ENCODE data around the gene ARFRP1. TPM values are rescaled to one million over a fixed set of nuclear protein-coding genes. Genes with fewer than 3 reads are reported as not detected.
"Not testable (repeated sequence)": the region's sequence is repeated elsewhere in the genome, so short reads cannot be mapped to it uniquely, and the experiment has no call there.

Gene ARFRP1
- total RNA-seq, 2 experiments from 2014 or later = 41.7 to 44.2 TPM

GRCh38 chr20:63661959-63662812 lies 45.6 kb downstream of the ARFRP1 start:
- POLR2A ChIA-PET = interaction anchor here (0.9 to 1.9 kb wide), 3 partner anchors 19 to 25 kb away, joined by 3 to 5 read pairs (median 3); no protein-coding TSS in a partner anchor
- no peak overlapping the region for H3K27ac Mint-ChIP-seq

GRCh38 chr20:63661108-63661507 lies 46.7 kb downstream of the ARFRP1 start:
- peaks cover 22% of the 10 kb centered on the region for H3K36me3 Mint-ChIP-seq (ENCODE audit: low read depth)
- no peak for TF ChIP-seq CTCF (IDR thresholded peaks at IDR 0.05)
- H3K4me1 Mint-ChIP-seq (ENCODE audit: low read depth) = peaks cover 12% of the 10 kb centered on the region

More at GRCh38 chr20:63661959-63662812, 45.6 kb downstream of the ARFRP1 start:
- H3K27me3 Mint-ChIP-seq = no peaks in the 10 kb centered on the region
- intact Hi-C loops (cut with micrococcal nuclease) = no loop called here
- TF ChIP-seq CTCF (IDR thresholded peaks at IDR 0.05) = no peak
- peaks cover 22% of the 10 kb centered on the region for H3K36me3 Mint-ChIP-seq (ENCODE audit: low read depth)
- H3K9me3 Mint-ChIP-seq = no peaks in the 10 kb centered on the region
- H3K4me3 Mint-ChIP-seq = no peak overlapping the region
- no peak for DNase-seq
- CTCF ChIA-PET = no interaction called here
- peaks cover 12% of the 10 kb centered on the region for H3K4me1 Mint-ChIP-seq (ENCODE audit: low read depth)
- ATAC-seq = no peak

DNA sequence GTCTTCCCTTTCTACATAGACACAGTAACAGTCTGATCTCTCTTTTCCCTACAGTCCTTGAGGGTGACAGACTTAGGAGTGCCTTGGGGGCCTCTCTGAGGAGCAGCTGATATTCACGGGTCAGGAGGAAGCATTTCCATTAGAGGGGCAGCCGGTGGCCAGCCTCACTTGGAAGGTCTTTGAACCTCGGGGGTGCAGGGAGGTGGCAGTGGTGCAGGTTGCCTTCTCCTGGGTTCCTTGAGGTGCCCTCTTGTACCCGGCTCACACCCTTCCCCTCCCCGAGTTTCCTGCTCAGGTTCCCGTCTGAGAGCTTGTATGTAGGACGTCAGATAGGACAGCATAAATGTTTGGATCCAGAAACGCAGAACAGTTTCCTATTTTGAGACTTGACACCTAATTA lies 47.2 kb downstream of the ARFRP1 start:
- H3K27ac Mint-ChIP-seq = no peak overlapping the region
- ChIA-PET CTCF (no interaction called here), POLR2A (interaction anchor here (1.9 kb wide), 1 partner anchor 20 kb away, joined by 5 read pairs; no protein-coding TSS in a partner anchor)
- no peaks in the 10 kb centered on the region for H3K27me3 Mint-ChIP-seq
- no peak overlapping the region for H3K4me3 Mint-ChIP-seq
- TF ChIP-seq CTCF (IDR thresholded peaks at IDR 0.05) = no peak
- peaks cover 12% of the 10 kb centered on the region for H3K4me1 Mint-ChIP-seq (ENCODE audit: low read depth)
- no peak for DNase-seq
- H3K9me3 Mint-ChIP-seq = no peaks in the 10 kb centered on the region
- no peak for ATAC-seq
- H3K36me3 Mint-ChIP-seq (ENCODE audit: low read depth) = peaks cover 20% of the 10 kb centered on the region
- intact Hi-C loops (cut with micrococcal nuclease) = no loop called here

More at GRCh38 chr20:63661108-63661507, 46.7 kb downstream of the ARFRP1 start:
- Mint-ChIP-seq H3K9me3 (no peaks in the 10 kb centered on the region), H3K27ac (no peak overlapping the region), H3K27me3 (no peaks in the 10 kb centered on the region), H3K4me3 (no peak overlapping the region)
- no peak for DNase-seq
- CTCF ChIA-PET = no interaction called here
- POLR2A ChIA-PET = interaction anchor here (1.9 kb wide), 1 partner anchor 20 kb away, joined by 5 read pairs; no protein-coding TSS in a partner anchor
- ATAC-seq = no peak
- intact Hi-C loops (cut with micrococcal nuclease) = no loop called here

DNA sequence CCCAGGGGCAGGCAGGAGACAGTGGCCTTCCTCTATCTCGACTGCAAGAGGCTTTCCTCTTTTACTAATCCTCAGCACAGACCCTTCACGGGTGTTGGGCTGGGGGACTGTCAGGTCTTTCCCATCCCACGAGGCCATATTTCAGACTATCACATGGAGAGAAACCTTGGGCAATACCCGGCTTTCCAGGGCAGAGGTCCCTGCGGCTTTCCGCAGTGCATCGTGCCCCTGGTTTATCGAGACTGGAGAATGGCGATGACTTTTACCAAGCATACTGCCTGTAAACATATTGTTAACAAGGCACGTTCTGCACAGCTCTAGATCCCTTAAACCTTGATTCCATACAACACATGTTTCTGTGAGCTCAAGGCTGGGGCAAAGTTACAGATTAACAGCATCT lies 47.6 kb downstream of the ARFRP1 start:
- DNase-seq; CTCF ChIA-PET; ATAC-seq; H3K9me3 Mint-ChIP-seq; H3K27me3 Mint-ChIP-seq; H3K27ac Mint-ChIP-seq; intact Hi-C loops (cut with micrococcal nuclease); POLR2A ChIA-PET: not testable (repeated sequence)
- Mint-ChIP-seq H3K4me1 (ENCODE audit: low read depth) (peaks cover 12% of the 10 kb centered on the region), H3K4me3 (peak overlapping the region; percentile 96), H3K36me3 (ENCODE audit: low read depth) (peaks cover 20% of the 10 kb centered on the region)

DNA sequence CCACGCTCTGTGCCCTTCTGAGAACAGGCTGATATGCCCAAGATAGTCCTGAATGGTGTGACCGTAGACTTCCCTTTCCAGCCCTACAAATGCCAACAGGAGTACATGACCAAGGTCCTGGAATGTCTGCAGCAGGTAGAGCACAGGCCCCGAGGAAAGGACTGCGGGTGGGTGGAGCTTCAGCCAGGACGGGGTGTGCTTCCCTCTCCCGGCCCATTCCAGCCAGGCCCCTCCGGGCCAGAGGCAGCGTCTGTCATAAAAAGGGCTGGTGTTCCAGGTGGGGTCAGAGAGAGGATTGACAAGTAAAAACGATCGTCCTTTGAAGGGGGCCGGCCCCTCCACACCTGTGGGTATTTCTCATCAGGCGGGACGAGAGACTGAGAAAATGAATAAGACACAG lies 48.4 kb downstream of the ARFRP1 start:
- Mint-ChIP-seq H3K36me3 (ENCODE audit: low read depth) (peaks cover 18% of the 10 kb centered on the region), H3K27me3 (no peaks in the 10 kb centered on the region), H3K9me3 (no peaks in the 10 kb centered on the region), H3K4me1 (ENCODE audit: low read depth) (peaks cover 17% of the 10 kb centered on the region), H3K27ac (peak overlapping the region; percentile 93), H3K4me3 (peak overlapping the region; percentile 96)
- intact Hi-C loops (cut with micrococcal nuclease) = no loop called here
- CTCF ChIA-PET = no interaction called here
- DNase-seq = no peak
- no peak for ATAC-seq
- TF ChIP-seq CTCF (IDR thresholded peaks at IDR 0.05) = no peak
- POLR2A ChIA-PET = no interaction called here

Data from activated CD8-positive, alpha-beta T cell treated with anti-CD3 and anti-CD28 coated beads for 36 hours (primary cell).